IPS-11a (cell line): ENCODE measurements around the gene SLC3A2.

ENCODE experiments used
- H3K4me3 ChIP-seq: one replicate; pipeline ENCODE4 v1.5.1; 2013; ENCODE audit warnings: low read depth, low read length, control low read depth

The SLC3A2 gene

GRCh38 chr11:62909107-62909894 is 28.6 kb downstream of the SLC3A2 start:
- no peak overlapping the region for H3K4me3 ChIP-seq

GRCh38 chr11:62910141-62910882 is 29.6 kb downstream of the SLC3A2 start:
- no peak overlapping the region for H3K4me3 ChIP-seq

GRCh38 chr11:62911137-62912130 is 30.7 kb downstream of the SLC3A2 start:
- H3K4me3 ChIP-seq = no peak overlapping the region

- no peak overlapping the region for H3K4me3 ChIP-seq
Measured at GRCh38 chr11:62912268-62912667, 31.6 kb downstream of the SLC3A2 start.

- H3K4me3 ChIP-seq = no peak overlapping the region
Measured at GRCh38 chr11:62914416-62914815, 33.7 kb downstream of the SLC3A2 start.

- no peak overlapping the region for H3K4me3 ChIP-seq
Measured at GRCh38 chr11:62917906-62918502, 37.3 kb downstream of the SLC3A2 start.

- no peak overlapping the region for H3K4me3 ChIP-seq
Measured at GRCh38 chr11:62918531-62918930, 37.8 kb downstream of the SLC3A2 start.

- H3K4me3 ChIP-seq = no peak overlapping the region
Measured at GRCh38 chr11:62919476-62919875, 38.8 kb downstream of the SLC3A2 start.

GRCh38 chr11:62919898-62920640 is 39.4 kb downstream of the SLC3A2 start:
- no peak overlapping the region for H3K4me3 ChIP-seq

GRCh38 chr11:62921201-62921572 is 40.5 kb downstream of the SLC3A2 start, which contains the start of gene CHRM1:
TSS of gene CHRM1 (minus strand) at chr11:62921363. CDS start at chr11:62911100, 10,263 bp downstream.
- H3K4me3 ChIP-seq = no peak within 1 kb of the TSS

- no peak overlapping the region for H3K4me3 ChIP-seq
Measured at GRCh38 chr11:62921573-62922188, 41.0 kb downstream of the SLC3A2 start.

GRCh38 chr11:62922189-62922589 is 41.5 kb downstream of the SLC3A2 start:
- no peak overlapping the region for H3K4me3 ChIP-seq

GRCh38 chr11:62922653-62923431 is 42.1 kb downstream of the SLC3A2 start:
- H3K4me3 ChIP-seq = no peak overlapping the region

GRCh38 chr11:62923601-62924411 is 43.1 kb downstream of the SLC3A2 start:
- no peak overlapping the region for H3K4me3 ChIP-seq

- peak overlapping the region; percentile 63 for H3K4me3 ChIP-seq
Measured at GRCh38 chr11:62925308-62925707, 44.6 kb downstream of the SLC3A2 start.

- H3K4me3 ChIP-seq = peak overlapping the region; percentile 63
Measured at GRCh38 chr11:62925745-62926679, 45.3 kb downstream of the SLC3A2 start.
